ENCODE results near the gene TM4SF4. TPM values are rescaled to one million over a fixed set of nuclear protein-coding genes. Genes with fewer than 3 reads are reported as not detected.
A peak's percentile ranks its signal among the peaks of the same experiment; 100 is the strongest.

The TM4SF4 gene
- polyA plus RNA-seq, 1 donor, result 1.9 TPM

- no peak for DNase-seq
These were observed 19.8 kb upstream of the TM4SF4 start for GRCh38 chr3:149454746-149455145.

GRCh38 chr3:149455366-149455765 lies 19.1 kb upstream of the TM4SF4 start:
- DNase-seq, result no peak

DNA sequence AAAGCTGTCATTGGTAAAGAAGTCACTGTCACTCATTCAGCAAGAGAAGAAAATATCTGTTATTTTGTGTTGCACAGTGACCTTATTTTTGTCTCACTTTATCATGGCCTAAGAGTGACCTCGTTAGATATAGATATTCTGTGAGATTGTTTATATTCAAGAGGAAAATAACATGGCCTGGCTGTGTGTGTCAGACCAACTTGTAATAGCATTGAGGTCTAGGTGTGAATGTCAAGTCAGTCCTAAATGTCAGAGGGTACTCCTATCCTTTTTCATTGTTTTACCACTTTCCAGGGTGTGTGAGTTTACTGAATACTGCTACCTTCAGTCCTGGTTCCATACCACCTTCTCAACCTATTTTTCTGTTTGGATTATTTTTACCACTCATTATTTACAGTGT lies 18.5 kb upstream of the TM4SF4 start:
- no peak for DNase-seq

DNA sequence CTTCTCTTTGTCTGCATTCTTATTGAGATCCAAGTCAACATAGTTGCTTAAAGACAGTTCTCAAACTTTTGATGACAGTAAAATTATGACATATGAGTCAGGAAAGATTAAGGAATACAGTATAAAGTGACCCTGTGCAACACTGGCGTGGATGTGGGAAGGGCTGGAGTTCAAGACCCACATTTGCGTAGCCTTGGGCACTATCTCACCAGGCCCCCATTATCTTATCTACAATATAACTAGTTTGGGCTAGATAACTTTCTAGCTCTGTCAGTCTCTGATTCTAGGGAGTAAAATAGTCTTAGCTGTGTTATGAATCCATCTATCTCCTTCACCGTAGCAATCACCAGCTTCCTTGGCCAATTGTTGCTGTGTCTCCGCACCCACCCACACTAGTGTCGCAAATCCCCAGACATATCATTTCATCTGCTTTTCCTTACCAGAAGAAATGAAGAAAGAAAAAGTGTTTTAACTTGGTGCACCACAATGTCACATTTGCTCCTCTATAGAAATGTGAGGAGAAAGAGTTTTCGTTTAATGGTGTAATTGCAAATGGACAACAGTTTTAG lies 14.9 kb upstream of the TM4SF4 start:
- DNase-seq, result no peak

DNA sequence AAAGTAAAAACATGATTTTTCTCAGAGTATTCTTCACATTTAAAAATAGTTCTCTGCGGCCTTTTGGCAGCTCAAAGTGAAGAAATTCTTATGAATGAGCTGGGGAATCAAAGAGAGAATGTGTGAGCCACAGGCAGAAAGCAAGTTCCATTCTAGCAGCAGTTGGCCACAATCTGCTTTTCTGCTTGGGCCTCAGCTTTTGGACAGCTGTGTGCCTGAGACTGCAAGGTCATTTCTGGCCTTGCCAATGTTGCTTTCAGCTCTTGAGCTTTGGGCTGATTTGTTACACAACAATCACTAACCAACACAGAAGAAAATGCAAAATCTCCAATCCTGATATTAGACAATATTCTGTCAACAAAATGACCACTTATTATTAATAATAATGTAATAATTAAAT lies 14.4 kb upstream of the TM4SF4 start:
- no peak for DNase-seq

- DNase-seq, result no peak
These were observed 12.4 kb upstream of the TM4SF4 start for GRCh38 chr3:149462051-149462450.

DNA sequence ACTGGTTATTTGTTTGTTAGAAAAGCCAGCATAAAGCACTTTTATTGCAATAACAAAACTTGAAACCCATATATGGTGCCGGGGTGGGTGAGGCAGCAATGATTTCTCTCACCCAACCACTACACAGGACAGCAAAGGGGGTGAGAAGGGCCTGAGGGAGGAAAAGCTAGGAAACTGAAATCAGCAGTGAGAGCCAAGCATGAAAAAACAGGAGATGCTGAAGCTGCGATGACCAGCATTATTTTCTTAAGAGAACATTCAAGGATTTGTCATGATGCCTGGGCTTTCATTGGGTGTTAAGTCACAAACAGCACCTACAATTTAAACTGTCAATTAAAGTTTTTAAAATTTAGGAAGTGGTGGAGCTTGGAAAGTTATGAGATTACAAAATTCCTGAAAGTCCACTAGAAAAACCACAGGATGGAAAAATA lies 11.9 kb upstream of the TM4SF4 start:
- no peak for DNase-seq

- no peak for DNase-seq
These were observed 10.6 kb upstream of the TM4SF4 start for GRCh38 chr3:149463921-149464320.

GRCh38 chr3:149464542-149465328 lies 9.8 kb upstream of the TM4SF4 start:
- DNase-seq, result no peak

- DNase-seq, result no peak
These were observed 9.1 kb upstream of the TM4SF4 start for GRCh38 chr3:149465351-149465883.

DNA sequence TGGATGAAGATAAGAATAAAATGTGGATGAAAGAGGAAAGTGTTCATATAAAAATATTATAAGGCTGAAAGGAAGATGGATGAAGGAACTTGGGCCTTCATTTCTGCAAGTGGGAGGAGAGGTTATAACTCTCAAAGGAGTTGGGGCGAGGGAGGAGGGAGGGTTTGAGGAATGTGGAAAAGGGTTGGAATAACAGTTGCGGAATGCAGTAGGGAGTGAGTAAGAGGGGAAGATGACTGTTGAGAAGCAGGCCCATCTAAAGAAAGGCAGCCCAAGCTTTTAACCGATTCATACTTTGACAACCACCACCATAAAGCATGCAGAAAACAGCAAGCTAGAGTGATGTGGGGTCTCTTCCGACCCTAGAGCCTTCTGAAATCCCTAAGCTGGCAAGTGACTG lies 8.3 kb upstream of the TM4SF4 start:
- no peak for DNase-seq

DNA sequence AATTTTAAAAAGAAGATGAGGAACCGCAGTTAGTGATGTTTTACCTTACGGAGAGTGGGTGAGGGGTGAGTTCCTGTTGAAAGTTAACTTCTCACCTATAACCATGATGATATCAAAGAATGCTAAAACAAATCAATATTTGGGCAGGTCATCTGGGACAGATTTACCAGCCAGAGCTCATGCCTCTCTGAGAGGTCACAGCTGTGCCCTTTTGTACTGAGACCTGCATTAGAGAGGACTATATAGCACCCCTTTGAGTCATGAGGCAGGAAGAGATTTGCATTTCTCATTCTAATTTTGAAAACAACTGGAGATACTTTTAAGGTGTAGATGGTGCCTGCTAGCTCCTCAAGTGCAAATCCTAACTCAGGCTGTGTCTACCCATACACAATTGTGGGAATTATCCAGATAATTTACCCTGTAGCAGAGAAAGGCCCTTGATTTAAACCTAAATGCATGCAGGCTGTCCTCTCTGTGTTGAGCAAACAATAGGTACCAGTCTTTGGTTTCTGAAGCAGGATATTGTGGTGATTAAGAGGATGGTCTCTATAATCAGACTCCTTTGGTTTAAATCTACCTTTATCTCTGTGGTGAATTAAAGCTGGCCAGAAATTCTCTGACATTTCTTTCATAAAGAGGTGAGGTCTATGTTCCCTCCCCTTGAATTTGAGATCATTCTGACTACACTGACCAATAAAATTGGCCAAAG lies 5.8 kb upstream of the TM4SF4 start:
- DNase-seq, result no peak

DNA sequence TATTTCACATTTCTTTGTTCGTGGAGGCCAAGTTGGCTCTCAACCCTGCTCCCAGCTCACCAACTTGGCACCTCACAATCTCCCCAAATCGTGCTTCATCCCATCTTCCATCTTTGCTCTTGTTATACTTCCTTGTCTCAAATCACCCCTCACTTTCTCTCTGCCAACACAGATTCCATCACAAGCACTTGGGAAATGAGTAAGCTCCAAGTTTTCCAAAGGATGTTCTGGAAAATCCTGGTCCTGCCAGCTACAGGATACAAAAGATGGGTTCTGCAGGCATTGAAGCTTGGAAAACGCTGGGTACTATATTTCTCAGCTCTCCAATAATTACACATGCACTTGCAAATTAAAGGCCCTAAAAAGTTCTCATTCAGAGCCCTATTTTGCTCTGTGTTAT lies 4.1 kb upstream of the TM4SF4 start:
- no peak for DNase-seq

- DNase-seq, result no peak
These were observed 2.3 kb upstream of the TM4SF4 start for GRCh38 chr3:149472030-149472797.

DNA sequence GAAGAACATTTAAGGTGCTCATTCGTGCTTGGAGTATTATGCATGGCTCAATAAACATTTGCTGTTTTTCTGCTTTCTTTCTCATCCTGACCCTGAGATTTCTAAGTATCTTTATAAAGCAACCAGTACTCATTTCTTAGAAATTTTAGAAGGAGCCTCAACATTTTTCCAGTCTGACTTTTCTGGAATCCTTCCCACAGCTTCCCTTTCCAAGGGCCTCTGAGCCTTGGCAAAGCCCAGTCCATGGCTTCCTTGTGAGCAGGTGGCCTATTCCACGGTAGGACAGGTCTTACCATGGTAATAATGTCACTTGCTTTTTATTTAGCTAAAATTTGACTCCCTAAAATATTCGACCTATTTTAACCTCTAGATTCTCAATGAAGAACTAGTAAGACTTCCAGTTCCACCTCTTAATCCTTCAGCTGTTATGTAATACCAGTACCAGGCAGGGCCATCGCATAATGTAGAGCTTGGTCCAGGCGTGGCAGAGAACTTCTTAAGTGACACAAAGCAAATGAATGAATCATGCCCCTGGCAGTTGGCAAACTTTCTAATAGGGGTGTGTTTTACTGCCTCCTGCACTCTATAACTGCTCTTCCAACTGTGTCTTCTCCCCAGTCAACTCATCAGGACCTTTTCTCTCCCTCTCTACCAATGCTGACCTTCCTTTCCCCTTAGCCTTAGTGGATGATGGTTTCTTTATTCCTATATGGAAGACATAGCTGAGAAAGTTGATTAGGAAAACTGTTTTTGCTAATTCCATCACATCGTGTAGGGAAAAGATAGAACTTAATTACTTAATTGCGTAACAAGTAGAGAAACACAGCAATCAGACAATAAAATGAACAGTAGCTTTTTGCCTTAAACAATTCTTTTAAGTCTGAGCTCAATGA lies 894 bp upstream of the TM4SF4 start:
- DNase-seq, result no peak

- DNase-seq, result no peak
These were observed 1.1 kb downstream of the TM4SF4 start for GRCh38 chr3:149475451-149476060.

- DNase-seq, result no peak
These were observed 1.7 kb downstream of the TM4SF4 start for GRCh38 chr3:149476225-149476624.

- peak; percentile 39 for DNase-seq
These were observed 5.3 kb downstream of the TM4SF4 start for GRCh38 chr3:149479621-149480325.

DNA sequence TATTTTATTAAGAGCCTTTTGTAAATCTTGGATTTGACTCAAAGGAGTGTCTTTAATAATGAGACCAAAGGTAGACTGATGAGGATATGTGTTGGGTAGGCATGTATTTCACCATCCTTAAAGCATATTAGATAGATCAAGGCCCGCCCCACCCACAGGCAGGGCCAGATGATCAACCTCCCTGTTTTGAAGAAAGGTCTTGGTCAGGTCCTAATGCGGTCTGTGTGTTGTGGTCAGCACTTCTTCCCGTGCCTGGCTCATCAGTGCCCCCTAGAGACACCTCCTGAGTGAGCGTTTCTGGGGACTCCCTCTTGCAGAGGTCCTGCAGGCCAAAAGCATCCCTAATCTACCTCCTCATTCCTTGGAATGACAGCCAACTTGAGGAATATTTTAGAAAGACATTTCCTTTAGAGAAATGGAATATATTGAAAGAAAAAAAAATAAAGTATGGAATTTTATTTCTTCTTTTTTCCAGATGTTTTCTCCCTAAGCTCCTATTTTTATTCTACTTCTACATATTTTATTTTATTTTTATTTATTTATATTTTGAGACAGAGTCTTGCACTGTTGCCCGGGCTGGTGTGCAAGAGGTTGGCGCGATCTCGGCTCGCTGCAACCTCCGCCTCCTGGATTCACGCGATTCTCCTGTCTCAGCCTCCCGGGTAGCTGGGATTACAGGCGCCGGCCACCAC lies 6.0 kb downstream of the TM4SF4 start:
- DNase-seq, result peak; percentile 80

Measured in left kidney (tissue), 2 donors.